Measurements from ENCODE around the gene ARPC5L. TPM values are rescaled to one million over a fixed set of nuclear protein-coding genes. Genes with fewer than 3 reads are reported as not detected.
A peak's percentile ranks its signal among the peaks of the same experiment; 100 is the strongest.

Gene ARPC5L
- total RNA-seq, 3 donors from 2014 or later: 29.5 to 41.9 (median 37.2) TPM

GRCh38 chr9:124879226-124879625, 17.3 kb downstream of the ARPC5L start:
- H3K4me3 ChIP-seq: no peak overlapping the region
- no peaks in the 10 kb centered on the region for H3K4me1 ChIP-seq (ENCODE audit: low read depth)
- ATAC-seq (no peak), DNase-seq (peak in 1 of 3 donors; percentile 43)
- intact Hi-C loops (cut with DNase I, micrococcal nuclease): no loop called here
- peaks cover 9% of the 10 kb centered on the region for H3K36me3 ChIP-seq (ENCODE audit: low read depth)
- no peaks in the 10 kb centered on the region for H3K9me3 ChIP-seq
- no peak for TF ChIP-seq CTCF (IDR thresholded peaks at IDR 0.05)

GRCh38 chr9:124880501-124880900, 18.6 kb downstream of the ARPC5L start:
- TF ChIP-seq CTCF (IDR thresholded peaks at IDR 0.05): no peak
- no peak for DNase-seq
- no peak overlapping the region for H3K4me3 ChIP-seq
- H3K36me3 ChIP-seq (ENCODE audit: low read depth): peaks cover 9% of the 10 kb centered on the region
- H3K9me3 ChIP-seq: no peaks in the 10 kb centered on the region
- H3K4me1 ChIP-seq (ENCODE audit: low read depth): no peaks in the 10 kb centered on the region
- peak; percentile 21 for ATAC-seq
- intact Hi-C loops (cut with DNase I, micrococcal nuclease): no loop called here

GRCh38 chr9:124881138-124881743, 19.3 kb downstream of the ARPC5L start:
- DNase-seq (no peak), ATAC-seq (no peak)
- Histone ChIP-seq H3K4me1 (ENCODE audit: low read depth) (no peaks in the 10 kb centered on the region), H3K36me3 (ENCODE audit: low read depth) (peaks cover 5% of the 10 kb centered on the region), H3K9me3 (no peaks in the 10 kb centered on the region), H3K4me3 (no peak overlapping the region)
- no peak for TF ChIP-seq CTCF (IDR thresholded peaks at IDR 0.05)
- intact Hi-C loops (cut with DNase I, micrococcal nuclease): no loop called here

- DNase-seq (no peak), ATAC-seq (no peak)
- no peak for TF ChIP-seq CTCF (IDR thresholded peaks at IDR 0.05)
- Histone ChIP-seq H3K4me3 (no peak overlapping the region), H3K9me3 (no peaks in the 10 kb centered on the region), H3K36me3 (ENCODE audit: low read depth) (peaks cover 8% of the 10 kb centered on the region), H3K4me1 (ENCODE audit: low read depth) (no peaks in the 10 kb centered on the region)
- intact Hi-C loops (cut with DNase I, micrococcal nuclease): no loop called here
Measured at GRCh38 chr9:124882231-124882630, 20.3 kb downstream of the ARPC5L start.

- DNase-seq (no peak), ATAC-seq (no peak)
- no peaks in the 10 kb centered on the region for H3K4me1 ChIP-seq (ENCODE audit: low read depth)
- H3K9me3 ChIP-seq: no peaks in the 10 kb centered on the region
- H3K4me3 ChIP-seq: no peak overlapping the region
- no peak for TF ChIP-seq CTCF (IDR thresholded peaks at IDR 0.05)
- intact Hi-C loops (cut with DNase I, micrococcal nuclease): no loop called here
- H3K36me3 ChIP-seq (ENCODE audit: low read depth): peaks cover 11% of the 10 kb centered on the region
Measured at GRCh38 chr9:124884376-124884775, 22.4 kb downstream of the ARPC5L start.

GRCh38 chr9:124885551-124885950, 23.6 kb downstream of the ARPC5L start:
- H3K9me3 ChIP-seq: no peaks in the 10 kb centered on the region
- intact Hi-C loops (cut with DNase I, micrococcal nuclease): no loop called here
- H3K36me3 ChIP-seq (ENCODE audit: low read depth): peaks cover 10% of the 10 kb centered on the region
- DNase-seq: no peak
- no peak for TF ChIP-seq CTCF (IDR thresholded peaks at IDR 0.05)
- no peaks in the 10 kb centered on the region for H3K4me1 ChIP-seq (ENCODE audit: low read depth)
- H3K4me3 ChIP-seq: no peak overlapping the region
- no peak for ATAC-seq
